ENCODE measurements around the gene C1orf159.
A peak's percentile ranks its signal among the peaks of the same experiment; 100 is the strongest.
"Not testable (repeated sequence)": the region's sequence is repeated elsewhere in the genome, so short reads cannot be mapped to it uniquely, and the experiment has no call there.

The C1orf159 gene

DNA sequence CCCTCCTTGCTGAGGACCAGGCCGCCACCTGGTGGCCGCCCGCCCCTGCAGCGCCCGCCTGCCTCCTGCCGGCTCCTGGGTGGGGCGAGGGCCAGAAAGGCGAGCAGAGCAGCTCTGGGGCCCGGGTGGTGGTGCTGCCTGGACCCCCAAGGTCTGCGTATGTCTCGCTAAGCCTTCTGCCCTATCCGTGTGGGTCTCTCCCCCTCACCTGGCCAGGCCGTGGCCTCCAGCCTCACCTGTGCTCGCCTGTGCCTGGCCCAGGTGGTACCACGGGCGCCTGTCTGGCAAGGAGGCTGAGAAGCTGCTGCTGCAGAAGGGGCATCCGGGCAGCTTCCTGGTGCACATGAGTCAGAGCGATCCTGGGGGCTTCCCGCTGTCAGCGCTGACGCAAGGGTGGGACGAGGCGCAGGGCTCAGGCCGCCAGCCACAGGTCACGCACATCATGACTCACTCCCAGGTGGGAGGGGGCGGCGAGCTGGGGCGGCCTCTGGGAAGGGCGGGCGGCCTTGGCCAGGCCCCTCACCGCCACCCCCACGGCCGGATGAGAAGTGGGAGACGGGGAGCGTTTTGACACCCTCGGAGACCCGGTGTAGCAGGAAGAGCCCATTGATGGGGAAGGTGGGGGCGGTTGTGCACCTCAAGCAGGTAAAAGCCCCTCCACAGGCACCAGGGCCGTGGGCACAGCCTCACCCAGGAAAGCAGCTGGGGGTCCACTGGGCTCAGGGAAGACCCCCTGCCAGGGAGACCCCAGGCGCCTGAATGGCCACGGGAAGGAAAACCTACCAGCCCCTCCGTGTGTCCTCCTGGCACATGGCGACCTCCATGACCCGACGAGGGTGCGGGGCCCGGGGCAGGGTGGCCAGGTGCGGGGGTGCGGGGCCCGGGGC, 51.7 kb downstream of the C1orf159 start:
- no peaks in the 10 kb centered on the region for H3K9me3 Mint-ChIP-seq
- peak overlapping the region; percentile 44 for H3K4me3 Mint-ChIP-seq
- peak; percentile 81 for DNase-seq
- peaks cover 45% of the 10 kb centered on the region for H3K4me1 Mint-ChIP-seq
- H3K27ac Mint-ChIP-seq, result peak overlapping the region; percentile 33
- peaks cover 35% of the 10 kb centered on the region for H3K27me3 Mint-ChIP-seq
- no peaks in the 10 kb centered on the region for H3K36me3 Mint-ChIP-seq
- CTCF ChIA-PET, result interaction anchor here (0.7 to 3.4 kb wide), 14 partner anchors 11 to 227 kb away, joined by 3 to 40 read pairs (median 4); partner anchors contain the start of genes ISG15, PERM1 and RNF223

DNA sequence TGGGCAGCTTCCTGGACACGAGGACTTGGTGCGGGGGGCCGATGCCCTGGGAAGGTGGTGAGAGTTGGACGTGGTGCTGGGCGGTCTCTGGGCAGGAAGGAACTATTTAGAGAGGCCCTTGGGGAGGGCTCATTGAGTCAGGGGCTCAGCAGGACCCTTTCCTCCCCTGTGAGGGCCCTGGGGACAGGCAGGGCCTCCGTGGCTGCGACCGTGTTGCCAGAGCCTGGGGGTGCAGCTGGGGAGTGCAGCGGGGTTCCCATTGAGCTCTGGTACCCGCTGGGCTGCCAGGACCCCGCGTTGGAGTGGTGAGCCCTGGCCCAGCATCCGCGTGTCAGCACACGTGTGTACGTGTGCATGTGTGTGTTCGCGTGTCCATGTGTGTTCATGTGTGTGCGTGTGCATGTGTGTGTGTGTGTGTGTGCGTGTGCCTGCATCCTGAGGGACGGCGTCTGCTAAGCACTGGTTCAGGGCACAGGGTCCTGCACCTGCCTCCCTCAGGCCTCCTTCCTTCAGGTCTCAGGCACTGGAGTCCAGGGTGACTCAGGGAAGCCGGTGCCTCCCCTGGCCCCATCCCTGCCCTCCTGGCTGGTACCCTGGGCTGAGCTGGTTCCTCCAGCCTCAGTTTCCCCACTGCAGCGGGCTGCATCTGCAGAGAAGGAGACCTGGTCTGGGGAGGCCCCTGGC, 52.5 kb downstream of the C1orf159 start:
- Mint-ChIP-seq H3K4me1 (peaks cover 49% of the 10 kb centered on the region), H3K27me3 (peaks cover 42% of the 10 kb centered on the region), H3K9me3 (no peaks in the 10 kb centered on the region), H3K4me3 (peak overlapping the region; percentile 37), H3K36me3 (no peaks in the 10 kb centered on the region), H3K27ac (no peak overlapping the region)
- DNase-seq, result no peak
- CTCF ChIA-PET, result interaction anchor here (0.8 to 3.4 kb wide), 12 partner anchors 11 to 82 kb away, joined by 3 to 40 read pairs (median 4); partner anchors contain the start of genes ISG15, PERM1 and RNF223

GRCh38 chr1:1062348-1063163, 53.3 kb downstream of the C1orf159 start:
- H3K9me3 Mint-ChIP-seq, result no peaks in the 10 kb centered on the region
- peaks cover 51% of the 10 kb centered on the region for H3K27me3 Mint-ChIP-seq
- no peaks in the 10 kb centered on the region for H3K36me3 Mint-ChIP-seq
- CTCF ChIA-PET, result interaction anchor here (0.6 to 3.4 kb wide), 6 partner anchors 10 to 81 kb away, joined by 3 to 40 read pairs (median 20); partner anchors contain the start of genes ISG15 and PERM1
- H3K27ac Mint-ChIP-seq, result no peak overlapping the region
- peak overlapping the region; percentile 37 for H3K4me3 Mint-ChIP-seq
- peaks cover 49% of the 10 kb centered on the region for H3K4me1 Mint-ChIP-seq
- no peak for DNase-seq

GRCh38 chr1:1061682-1062345, 54.1 kb downstream of the C1orf159 start:
- H3K9me3 Mint-ChIP-seq, result no peaks in the 10 kb centered on the region
- no peak overlapping the region for H3K27ac Mint-ChIP-seq
- H3K4me1 Mint-ChIP-seq, result peaks cover 49% of the 10 kb centered on the region
- H3K4me3 Mint-ChIP-seq, result peak overlapping the region; percentile 37
- no peak for DNase-seq
- no peaks in the 10 kb centered on the region for H3K36me3 Mint-ChIP-seq
- peaks cover 58% of the 10 kb centered on the region for H3K27me3 Mint-ChIP-seq
- CTCF ChIA-PET, result interaction anchor here (0.6 to 3.4 kb wide), 4 partner anchors 10 to 77 kb away, joined by 3 to 40 read pairs (median 32); no protein-coding TSS in a partner anchor

GRCh38 chr1:1060281-1061000, 55.4 kb downstream of the C1orf159 start:
- Mint-ChIP-seq H3K4me3 (peak overlapping the region; percentile 59), H3K4me1 (peaks cover 45% of the 10 kb centered on the region), H3K9me3 (no peaks in the 10 kb centered on the region), H3K27me3 (peaks cover 65% of the 10 kb centered on the region), H3K36me3 (no peaks in the 10 kb centered on the region), H3K27ac (no peak overlapping the region)
- DNase-seq, result no peak
- CTCF ChIA-PET, result interaction anchor here (1.6 kb wide), 1 partner anchor 20 kb away, joined by 7 read pairs; no protein-coding TSS in a partner anchor

- Mint-ChIP-seq H3K27me3 (peaks cover 65% of the 10 kb centered on the region), H3K27ac (no peak overlapping the region), H3K36me3 (no peaks in the 10 kb centered on the region), H3K9me3 (no peaks in the 10 kb centered on the region), H3K4me1 (peaks cover 43% of the 10 kb centered on the region), H3K4me3 (peak overlapping the region; percentile 59)
- peak; percentile 94 for DNase-seq
- CTCF ChIA-PET, result interaction anchor here (1.3 to 1.6 kb wide), 3 partner anchors 19 to 312 kb away, joined by 3 to 7 read pairs (median 3); no protein-coding TSS in a partner anchor
Observed at GRCh38 chr1:1059494-1060280, 56.2 kb downstream of the C1orf159 start.

DNA sequence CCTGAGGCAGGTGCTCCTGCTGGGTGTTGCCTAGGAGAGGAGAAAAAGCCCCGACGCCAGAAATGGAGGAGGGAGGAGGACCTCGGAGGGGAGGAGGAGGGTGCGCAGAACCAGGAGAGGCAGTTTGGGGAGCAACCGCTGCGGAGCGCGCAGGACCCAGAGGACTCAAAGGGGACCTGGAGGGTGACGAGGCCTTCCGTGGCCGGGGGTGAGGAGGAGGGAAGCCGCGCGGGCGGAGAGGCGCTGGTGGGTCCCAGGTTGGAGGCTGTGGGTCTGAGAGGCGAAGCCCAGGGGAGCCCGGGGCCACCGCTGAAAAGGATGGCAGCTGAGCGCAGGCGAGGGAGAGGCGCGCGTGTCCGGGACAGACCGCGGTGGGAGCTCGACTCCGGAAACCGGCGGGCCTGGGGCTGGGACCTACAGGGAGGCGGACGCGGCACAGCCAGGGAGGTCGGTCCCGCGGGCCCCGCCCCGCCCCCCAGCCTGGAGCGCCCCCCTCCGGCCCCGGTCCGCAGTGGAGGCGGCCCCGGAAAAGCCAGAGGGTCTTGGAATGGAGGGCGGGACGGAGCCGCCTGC, 56.9 kb downstream of the C1orf159 start:
- peaks cover 65% of the 10 kb centered on the region for H3K27me3 Mint-ChIP-seq
- H3K27ac Mint-ChIP-seq, result no peak overlapping the region
- peak; percentile 76 for DNase-seq
- peaks cover 38% of the 10 kb centered on the region for H3K4me1 Mint-ChIP-seq
- H3K36me3 Mint-ChIP-seq, result no peaks in the 10 kb centered on the region
- H3K9me3 Mint-ChIP-seq, result no peaks in the 10 kb centered on the region
- peak overlapping the region; percentile 75 for H3K4me3 Mint-ChIP-seq
- CTCF ChIA-PET, result interaction anchor here (1.3 to 1.6 kb wide), 3 partner anchors 18 to 312 kb away, joined by 3 to 7 read pairs (median 3); no protein-coding TSS in a partner anchor

DNA sequence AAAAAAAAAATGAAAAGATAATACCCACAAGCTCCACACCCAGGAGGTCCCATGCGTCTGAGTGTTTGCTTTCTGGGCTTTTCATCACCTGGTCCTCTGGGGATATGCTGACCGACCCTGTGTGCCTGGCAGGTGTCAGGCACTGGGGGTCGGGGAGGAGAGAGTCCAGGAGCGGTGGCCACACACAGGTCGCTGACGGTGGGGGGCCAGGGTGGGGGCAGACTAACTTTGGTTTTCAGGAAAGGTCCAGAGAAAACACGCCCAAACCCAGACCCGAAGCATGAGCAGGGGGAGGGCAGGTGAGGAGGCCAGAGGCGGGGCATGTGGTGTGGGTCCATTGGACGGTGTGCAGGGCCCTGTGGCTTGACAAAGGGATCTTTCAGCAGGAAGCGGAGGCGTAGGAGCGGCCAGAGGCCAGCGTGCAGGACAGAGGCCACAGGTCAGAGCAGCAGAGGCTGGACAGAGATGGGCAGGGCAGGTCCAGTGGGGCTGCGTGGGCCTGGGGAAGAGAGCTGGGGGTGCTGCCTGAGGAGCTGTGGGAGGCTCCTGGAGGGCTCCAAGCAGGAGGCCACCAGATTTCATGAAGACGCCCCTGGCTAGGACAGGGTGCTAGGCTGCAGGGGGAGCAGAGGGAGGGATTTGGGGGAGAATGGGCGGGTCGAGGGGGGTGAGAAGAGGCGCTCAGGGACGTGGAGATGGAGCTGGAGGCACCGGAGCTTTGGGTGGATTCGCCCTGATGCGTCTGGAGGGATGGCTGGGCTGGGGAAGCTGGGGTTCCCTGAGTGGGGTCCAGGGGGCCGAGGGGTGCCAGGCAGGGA, 57.6 kb downstream of the C1orf159 start:
- CTCF ChIA-PET, result interaction anchor here (1.3 to 1.4 kb wide), 2 partner anchors 25 to 313 kb away, joined by 3 read pairs; no protein-coding TSS in a partner anchor
- Mint-ChIP-seq H3K4me3 (peak overlapping the region; percentile 75), H3K9me3 (no peaks in the 10 kb centered on the region), H3K27me3 (peaks cover 65% of the 10 kb centered on the region), H3K4me1 (peaks cover 34% of the 10 kb centered on the region), H3K27ac (no peak overlapping the region), H3K36me3 (no peaks in the 10 kb centered on the region)
- no peak for DNase-seq

GRCh38 chr1:1057769-1058087, 58.2 kb downstream of the C1orf159 start:
- H3K36me3 Mint-ChIP-seq, H3K9me3 Mint-ChIP-seq, CTCF ChIA-PET, H3K27ac Mint-ChIP-seq, DNase-seq: not testable (repeated sequence)
- Mint-ChIP-seq H3K27me3 (peaks cover 61% of the 10 kb centered on the region), H3K4me3 (peak overlapping the region; percentile 75), H3K4me1 (peaks cover 30% of the 10 kb centered on the region)

DNA sequence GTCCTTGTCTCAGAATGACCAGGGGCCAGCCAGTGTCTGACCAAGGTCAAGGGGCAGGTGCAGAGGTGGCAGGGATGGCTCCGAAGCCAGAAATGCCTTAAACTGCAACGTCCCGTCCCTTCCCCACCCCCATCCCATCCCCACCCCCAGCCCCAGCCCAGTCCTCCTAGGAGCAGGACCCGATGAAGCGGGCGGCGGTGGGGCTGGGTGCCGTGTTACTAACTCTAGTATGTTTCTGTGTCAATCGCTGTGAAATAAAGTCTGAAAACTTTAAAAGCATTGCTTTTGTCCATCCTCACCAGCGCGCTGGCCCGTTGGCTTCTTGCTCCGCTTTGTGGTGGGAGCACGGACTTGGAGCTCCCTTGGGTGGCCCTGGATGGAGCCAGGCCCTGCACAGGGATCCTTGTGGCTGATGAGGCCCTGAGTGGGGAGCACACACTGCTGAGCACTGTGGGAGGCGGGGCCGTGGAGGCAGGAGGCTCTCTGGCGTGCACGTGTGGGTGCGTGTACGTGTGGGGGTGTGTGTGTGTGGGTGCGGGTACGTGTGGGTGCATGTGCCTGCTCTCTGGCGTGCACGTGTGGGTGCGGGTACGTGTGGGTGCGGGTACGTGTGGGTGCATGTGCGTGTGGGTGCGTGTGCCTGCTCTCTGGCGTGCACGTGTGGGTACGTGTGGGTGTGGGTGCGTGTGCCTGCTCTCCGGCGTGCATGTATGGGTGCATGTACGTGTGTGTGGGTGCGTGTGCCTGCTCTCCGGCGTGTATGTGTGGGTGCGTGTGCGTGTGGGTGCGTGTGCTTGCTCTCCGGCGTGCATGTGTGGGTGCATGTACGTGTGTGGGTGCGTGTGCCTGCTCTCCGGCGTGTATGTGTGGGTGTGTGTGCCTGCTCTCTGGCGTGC, 59.8 kb downstream of the C1orf159 start:
- H3K36me3 Mint-ChIP-seq, result no peaks in the 10 kb centered on the region
- peaks cover 17% of the 10 kb centered on the region for H3K4me1 Mint-ChIP-seq
- peaks cover 8% of the 10 kb centered on the region for H3K9me3 Mint-ChIP-seq
- CTCF ChIA-PET, result no interaction called here
- peaks cover 46% of the 10 kb centered on the region for H3K27me3 Mint-ChIP-seq
- H3K4me3 Mint-ChIP-seq, result no peak overlapping the region
- peak overlapping the region; percentile 28 for H3K27ac Mint-ChIP-seq
- DNase-seq, result no peak

- Mint-ChIP-seq H3K27ac (no peak overlapping the region), H3K4me1 (peaks cover 10% of the 10 kb centered on the region), H3K27me3 (peaks cover 34% of the 10 kb centered on the region), H3K36me3 (no peaks in the 10 kb centered on the region), H3K9me3 (peaks cover 8% of the 10 kb centered on the region), H3K4me3 (no peak overlapping the region)
- DNase-seq, result no peak
- CTCF ChIA-PET, result no interaction called here
Observed at GRCh38 chr1:1054971-1055370, 60.9 kb downstream of the C1orf159 start.
